HG03135 (cell line): Measurements from ENCODE around the gene ATRN.
"Not testable (repeated sequence)": the region's sequence is repeated elsewhere in the genome, so short reads cannot be mapped to it uniquely, and the experiment has no call there.

Experiments used
- ATAC-seq: cut with Tn5 transposase; IDR thresholded peaks from one replicate; pipeline ENCODE4 v1.9.1; 2021; ENCODE audit warnings: mild to moderate bottlenecking, moderate library complexity; ENCODE audit not compliant: unreplicated experiment

Gene ATRN

GRCh38 chr20:3465301-3465700, 5.5 kb upstream of the ATRN start:
- ATAC-seq = no peak

GRCh38 chr20:3470208-3470626, 601 bp upstream of the ATRN start:
- no peak for ATAC-seq

- ATAC-seq = no peak
Observed at GRCh38 chr20:3471397-3472021, 691 bp downstream of the ATRN start.

- no peak for ATAC-seq
Observed at GRCh38 chr20:3472105-3472504, 1.3 kb downstream of the ATRN start.

- no peak for ATAC-seq
Observed at GRCh38 chr20:3473324-3473723, 2.5 kb downstream of the ATRN start.

- no peak for ATAC-seq
Observed at GRCh38 chr20:3473944-3474343, 3.1 kb downstream of the ATRN start.

GRCh38 chr20:3477003-3477860, 6.4 kb downstream of the ATRN start:
- not testable (repeated sequence) for ATAC-seq

- no peak for ATAC-seq
Observed at GRCh38 chr20:3477861-3478544, 7.2 kb downstream of the ATRN start.

- ATAC-seq = no peak
Observed at GRCh38 chr20:3479025-3479424, 8.2 kb downstream of the ATRN start.

- no peak for ATAC-seq
Observed at GRCh38 chr20:3479759-3480615, 9.2 kb downstream of the ATRN start.

- no peak for ATAC-seq
Observed at GRCh38 chr20:3483309-3483708, 12.5 kb downstream of the ATRN start.

GRCh38 chr20:3483784-3484183, 13.0 kb downstream of the ATRN start:
- ATAC-seq = no peak

GRCh38 chr20:3485913-3486312, 15.1 kb downstream of the ATRN start:
- no peak for ATAC-seq

- ATAC-seq = no peak
Observed at GRCh38 chr20:3486850-3487249, 16.0 kb downstream of the ATRN start.

GRCh38 chr20:3492669-3493068, 21.9 kb downstream of the ATRN start:
- ATAC-seq = no peak

GRCh38 chr20:3494218-3494617, 23.4 kb downstream of the ATRN start:
- ATAC-seq = no peak

GRCh38 chr20:3502878-3503277, 32.1 kb downstream of the ATRN start:
- no peak for ATAC-seq

- no peak for ATAC-seq
Observed at GRCh38 chr20:3505148-3505547, 34.3 kb downstream of the ATRN start.

- ATAC-seq = no peak
Observed at GRCh38 chr20:3509064-3509463, 38.2 kb downstream of the ATRN start.

GRCh38 chr20:3510110-3510509, 39.3 kb downstream of the ATRN start:
- no peak for ATAC-seq

GRCh38 chr20:3512239-3512638, 41.4 kb downstream of the ATRN start:
- ATAC-seq = not testable (repeated sequence)
